Measurements from ENCODE around the gene TYRP1.

Gene TYRP1

DNA sequence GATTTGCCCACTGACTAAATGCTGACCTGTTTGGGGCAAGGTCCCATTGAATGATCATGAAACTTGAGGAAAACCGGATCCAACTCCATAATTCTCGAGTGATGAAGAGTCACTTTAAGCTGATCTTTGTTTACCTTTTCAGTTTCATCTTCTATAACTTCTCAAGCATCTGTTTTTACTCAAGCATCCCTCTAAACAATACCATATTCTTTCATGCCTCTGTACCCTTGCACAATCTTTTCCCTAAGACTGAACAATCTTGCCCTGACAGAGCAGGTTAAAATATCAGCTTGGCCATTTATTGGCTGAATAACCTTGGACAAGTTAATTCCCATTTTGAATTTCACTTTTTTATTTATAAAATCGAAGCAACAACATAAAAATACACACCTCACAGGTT is 39.8 kb downstream of the TYRP1 start:
- FAIRE-seq (no peak), DNase-seq (ENCODE audit: insufficient read length, low spot score) (no peak)
- no peak for TF ChIP-seq POLR2A (IDR thresholded peaks at IDR 0.05; ENCODE audit: low read depth, low read length)

DNA sequence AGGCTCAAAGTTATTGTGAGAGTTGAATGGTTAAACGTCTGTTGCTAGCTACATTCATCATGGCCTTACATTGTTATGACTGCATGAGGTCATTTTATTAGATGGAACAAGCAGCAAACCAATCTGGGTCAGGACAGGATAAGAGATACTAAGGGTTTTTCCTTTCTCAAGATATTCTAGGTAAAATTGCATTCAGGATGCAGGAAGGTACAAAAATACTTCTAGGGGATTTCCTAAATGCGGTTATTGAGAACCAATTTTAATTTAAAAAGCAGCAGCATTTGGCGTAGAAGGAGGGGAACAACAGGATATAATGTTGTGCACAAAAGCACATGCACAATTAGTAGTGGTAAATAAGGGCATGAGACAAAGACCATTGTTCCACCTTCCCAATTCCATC is 42.5 kb downstream of the TYRP1 start:
- DNase-seq (ENCODE audit: insufficient read length, low spot score), result no peak
- FAIRE-seq, result no peak
- no peak for TF ChIP-seq POLR2A (IDR thresholded peaks at IDR 0.05; ENCODE audit: low read depth, low read length)

DNA sequence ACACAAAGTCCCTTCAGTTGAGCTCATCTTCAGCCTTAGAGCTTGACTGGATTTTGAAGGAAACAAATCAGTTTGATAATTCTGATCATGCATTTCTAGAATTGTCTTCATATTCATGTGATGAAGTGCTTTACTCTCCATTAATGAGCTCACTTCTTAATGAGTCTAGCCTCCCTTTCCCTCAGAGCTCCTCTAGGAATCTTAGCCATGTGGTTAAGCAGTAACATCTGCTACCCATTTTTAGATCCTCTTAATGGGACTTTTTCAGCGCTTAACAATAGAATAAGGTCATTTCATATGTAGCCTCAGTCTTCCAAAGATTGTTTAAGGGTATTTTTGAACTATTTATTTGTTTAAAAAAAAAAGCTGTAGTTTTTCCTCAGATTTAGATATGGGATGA is 44.7 kb downstream of the TYRP1 start:
- no peak for TF ChIP-seq POLR2A (IDR thresholded peaks at IDR 0.05; ENCODE audit: low read depth, low read length)
- no peak for FAIRE-seq
- DNase-seq (ENCODE audit: insufficient read length, low spot score), result no peak

DNA sequence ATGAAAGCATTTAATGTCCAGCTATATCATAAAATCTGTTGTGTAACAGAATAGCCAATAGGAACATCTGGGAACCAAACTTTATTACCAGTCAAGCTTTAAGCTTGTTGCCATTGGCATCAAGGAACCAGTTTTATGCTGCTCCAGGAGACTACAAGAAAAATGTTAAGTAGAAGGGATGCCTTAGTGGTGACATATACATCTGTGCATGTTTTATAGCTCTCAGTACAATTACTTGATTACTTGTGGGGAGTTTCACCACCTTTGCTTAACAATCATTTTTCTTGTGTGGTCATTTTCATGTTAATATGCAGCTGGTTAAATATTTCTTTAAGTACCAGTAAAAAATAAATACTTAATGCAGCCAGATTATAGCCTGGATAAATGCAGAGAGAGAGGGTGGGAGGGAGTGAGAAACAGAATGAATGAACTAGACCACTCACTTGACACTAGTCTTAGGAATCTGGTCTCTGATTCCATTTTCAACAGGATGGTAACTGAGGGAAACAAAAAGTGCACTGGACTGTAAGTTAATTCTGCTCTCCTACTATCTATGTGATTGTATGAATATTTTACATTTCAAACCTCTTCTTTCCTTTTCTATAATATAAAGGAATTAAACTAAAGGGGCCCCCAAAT is 45.9 kb downstream of the TYRP1 start:
- DNase-seq (ENCODE audit: insufficient read length, low spot score) (no peak), FAIRE-seq (peak; percentile 69)
- no peak for TF ChIP-seq POLR2A (IDR thresholded peaks at IDR 0.05; ENCODE audit: low read depth, low read length)

DNA sequence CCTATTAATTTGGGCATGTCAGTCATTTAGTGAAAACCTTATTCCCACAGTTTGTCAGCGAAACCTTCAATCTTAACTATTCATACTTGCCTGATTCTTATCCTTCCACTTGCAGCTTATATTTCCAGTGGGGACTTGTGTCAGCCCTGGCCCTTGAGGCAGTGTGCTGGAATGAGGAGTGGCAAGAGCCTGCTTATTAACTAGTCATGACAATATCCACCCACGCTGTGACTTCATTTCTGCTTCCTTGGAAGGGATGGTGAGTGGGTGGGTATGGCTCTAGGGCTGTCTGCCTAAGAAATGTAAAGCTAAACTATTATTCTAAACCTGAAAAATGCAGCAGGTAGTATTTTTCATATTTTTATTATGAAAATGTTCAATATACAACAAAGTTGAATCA is 47.7 kb downstream of the TYRP1 start:
- TF ChIP-seq POLR2A (IDR thresholded peaks at IDR 0.05; ENCODE audit: low read depth, low read length), result no peak
- no peak for FAIRE-seq
- DNase-seq (ENCODE audit: insufficient read length, low spot score), result no peak

DNA sequence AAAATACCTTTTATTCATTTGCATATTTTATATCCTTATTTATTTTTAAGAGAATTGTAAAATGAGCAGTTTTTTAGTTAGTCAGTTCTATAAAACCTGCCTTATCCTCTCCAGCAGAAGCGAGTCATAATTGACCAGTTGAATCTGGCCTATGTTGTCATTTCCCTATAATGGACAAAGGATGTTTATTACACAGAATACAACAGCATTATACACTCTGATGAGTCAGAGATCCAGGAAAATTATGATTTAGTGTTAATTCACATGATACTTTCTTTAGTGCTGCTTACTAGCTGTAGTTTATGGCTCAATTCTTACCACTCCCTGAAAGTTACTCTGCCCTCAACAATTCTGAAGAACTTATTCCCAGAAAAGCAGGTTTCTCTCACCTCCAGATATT is 54.8 kb downstream of the TYRP1 start:
- FAIRE-seq, result peak; percentile 84
- no peak for DNase-seq (ENCODE audit: insufficient read length, low spot score)
- no peak for TF ChIP-seq POLR2A (IDR thresholded peaks at IDR 0.05; ENCODE audit: low read depth, low read length)

DNA sequence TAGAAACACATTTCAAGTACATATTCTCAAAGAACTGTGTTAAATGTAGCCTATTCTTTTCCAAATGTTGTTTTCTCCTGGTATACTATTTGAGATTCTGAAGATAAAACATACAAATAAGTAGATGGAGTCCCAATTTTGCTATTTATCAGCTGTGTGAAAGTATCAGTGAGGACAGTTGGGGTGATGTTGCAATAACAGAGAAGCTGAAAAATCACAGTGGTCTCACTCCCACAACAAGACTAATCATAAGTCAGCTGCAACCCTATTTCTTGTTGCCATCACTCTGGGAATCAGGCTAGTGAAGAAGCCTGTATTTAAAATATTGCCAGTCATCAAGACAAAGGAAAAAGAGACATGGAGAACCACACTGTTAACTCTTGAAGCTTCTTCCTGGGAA is 55.8 kb downstream of the TYRP1 start:
- TF ChIP-seq POLR2A (IDR thresholded peaks at IDR 0.05; ENCODE audit: low read depth, low read length), result no peak
- FAIRE-seq, result no peak

DNA sequence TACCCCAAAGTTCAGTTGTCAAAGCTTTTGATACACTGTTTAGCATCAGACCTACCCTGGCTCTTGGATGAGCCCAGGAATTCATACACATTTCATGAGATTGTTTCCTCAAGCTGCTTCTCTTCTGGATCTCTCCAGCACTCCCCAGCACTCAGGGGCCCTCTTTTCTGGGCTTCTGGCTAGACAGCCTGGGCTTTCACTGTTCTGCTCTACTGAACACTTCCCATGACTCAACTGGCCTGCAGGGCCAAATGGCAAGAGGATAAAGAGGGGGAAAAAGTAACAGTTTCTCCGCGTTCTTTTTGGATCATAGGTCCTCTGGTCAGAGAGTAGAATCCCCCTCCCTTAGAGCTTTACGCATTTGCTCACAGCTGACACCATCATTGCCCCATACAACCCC is 60.7 kb downstream of the TYRP1 start:
- no peak for FAIRE-seq

More for the DNA sequence above, 55.8 kb downstream of the TYRP1 start:
- DNase-seq (ENCODE audit: insufficient read length, low spot score), result no peak

DNA sequence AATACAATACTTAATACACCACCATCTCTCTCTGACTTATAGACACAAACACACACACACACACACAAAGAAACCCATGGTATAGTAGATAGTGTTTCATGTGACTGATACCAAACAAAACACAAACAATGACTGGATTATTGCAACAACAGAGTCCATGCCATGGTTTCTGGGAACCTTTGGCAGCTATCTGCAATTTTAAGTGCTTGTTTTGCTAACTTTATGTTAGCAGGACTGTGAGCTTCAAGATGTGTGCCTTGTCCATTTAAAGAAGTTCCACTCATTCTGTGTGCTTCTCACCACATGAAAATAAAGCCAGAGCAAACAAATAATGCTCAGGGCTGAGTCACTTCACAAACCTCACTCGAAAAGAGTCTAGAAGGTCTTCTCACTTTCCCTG is 66.6 kb downstream of the TYRP1 start:
- DNase-seq (ENCODE audit: insufficient read length, low spot score), result no peak
- peak; percentile 33 for FAIRE-seq
- no peak for TF ChIP-seq POLR2A (IDR thresholded peaks at IDR 0.05; ENCODE audit: low read depth, low read length)

More for the DNA sequence above, 60.7 kb downstream of the TYRP1 start:
- DNase-seq (ENCODE audit: insufficient read length, low spot score), result no peak
- TF ChIP-seq POLR2A (IDR thresholded peaks at IDR 0.05; ENCODE audit: low read depth, low read length), result no peak

Measured in H54 (cell line).